GM18505 (cell line): ENCODE measurements around the gene FAM3A.

ENCODE experiments used
- ATAC-seq: cut with Tn5 transposase; IDR thresholded peaks from one replicate; pipeline ENCODE4 v1.9.1; 2021; ENCODE audit not compliant: unreplicated experiment
- POLR2A ChIP-seq: IDR thresholded peaks from 4 replicates; pipeline ENCODE4 v1.6.1; 2011; ENCODE audit warnings: borderline replicate concordance; ENCODE audit not compliant: insufficient read depth, insufficient read length; ENCODE audit errors: extremely low read depth

Gene FAM3A

GRCh38 chrX:154463611-154464220 lies 52.3 kb downstream of the FAM3A start:
- ATAC-seq, result no peak
- no peak for TF ChIP-seq POLR2A

GRCh38 chrX:154462396-154462795 lies 53.6 kb downstream of the FAM3A start:
- ATAC-seq, result no peak
- no peak for TF ChIP-seq POLR2A

GRCh38 chrX:154460326-154460725 lies 55.7 kb downstream of the FAM3A start:
- TF ChIP-seq POLR2A, result no peak
- no peak for ATAC-seq

GRCh38 chrX:154459832-154460231 lies 56.2 kb downstream of the FAM3A start:
- TF ChIP-seq POLR2A, result no peak
- ATAC-seq, result no peak

- no peak for TF ChIP-seq POLR2A
- no peak for ATAC-seq
Measured at GRCh38 chrX:154458954-154459778, 56.9 kb downstream of the FAM3A start.

- TF ChIP-seq POLR2A, result peak; percentile 64
- peak; percentile 52 for ATAC-seq
Measured at GRCh38 chrX:154458116-154458953, 57.7 kb downstream of the FAM3A start, which contains the start of gene PLXNA3. TSS of gene PLXNA3 (plus strand) at chrX:154458281. CDS start at chrX:154460184, 1,903 bp downstream.

- no peak for TF ChIP-seq POLR2A
Measured at GRCh38 chrX:154457491-154458115, 58.4 kb downstream of the FAM3A start.

More at GRCh38 chrX:154457491-154458115, 58.4 kb downstream of the FAM3A start:
- ATAC-seq, result peak; percentile 43
